MCF 10A (cell line): ENCODE data around the gene SMURF2. TPM values are rescaled to one million over a fixed set of nuclear protein-coding genes. Genes with fewer than 3 reads are reported as not detected.
"Not testable (repeated sequence)": the region's sequence is repeated elsewhere in the genome, so short reads cannot be mapped to it uniquely, and the experiment has no call there.

Experiments used
- BruUV-seq: library from RNA; stranded (reverse); fragments of 400-500 nt; replicated peaks from 2 replicates; lab custom pipeline; 2021; lab: Mats Ljungman, UMichigan
- CTCF ChIA-PET: fragments of 300-600 bp; sonication (Branson Sonifier 250); formaldehyde crosslinking; extraction: SDS; loops from one replicate; lab custom pipeline; 2021; ENCODE audit warnings: antibody characterized with exemption, inconsistent platforms; lab: Yijun Ruan, JAX
- POLR2A ChIA-PET: fragments of 300-600, 350-650 bp; sonication (Branson Sonifier 250); formaldehyde crosslinking; extraction: SDS; loops from one replicate; lab custom pipeline; 2020; ENCODE audit warnings: antibody characterized with exemption, inconsistent platforms; lab: Yijun Ruan, JAX
- DNase-seq: peaks from one replicate; pipeline ENCODE4 v3.0.0-alpha.2; 2018; ENCODE audit not compliant: unreplicated experiment
- H3K27ac Mint-ChIP-seq: one replicate; pipeline ENCODE4 v1.8.0; 2022; ENCODE audit warnings: mild to moderate bottlenecking, low read depth, mixed read lengths; ENCODE audit not compliant: unreplicated experiment
- H3K27me3 Mint-ChIP-seq: one replicate; pipeline ENCODE4 v1.8.0; 2022; ENCODE audit warnings: mixed read lengths; ENCODE audit not compliant: insufficient read depth, unreplicated experiment
- H3K36me3 Mint-ChIP-seq: one replicate; pipeline ENCODE4 v1.8.0; 2022; ENCODE audit warnings: mild to moderate bottlenecking, moderate library complexity, mixed read lengths; ENCODE audit not compliant: insufficient read depth, unreplicated experiment
- H3K4me1 Mint-ChIP-seq: one replicate; pipeline ENCODE4 v1.8.0; 2022; ENCODE audit warnings: mixed read lengths; ENCODE audit not compliant: insufficient read depth, unreplicated experiment
- H3K4me3 Mint-ChIP-seq: one replicate; pipeline ENCODE4 v1.8.0; 2022; ENCODE audit warnings: mild to moderate bottlenecking, moderate library complexity, mixed read lengths; ENCODE audit not compliant: unreplicated experiment
- H3K9me3 Mint-ChIP-seq: one replicate; pipeline ENCODE4 v1.8.0; 2022; ENCODE audit warnings: mixed read lengths; ENCODE audit not compliant: unreplicated experiment
- intact Hi-C: fragments of 100-400 bp; cut with micrococcal nuclease; formaldehyde crosslinking; loops from 2 replicates; pipeline ENCODE4 v1.14.1; 2022
- total RNA-seq: library from RNA; stranded (reverse); gene quantifications from 2 replicates; pipeline ENCODE4 v1.2.3, GENCODE V29; 2022
- TF ChIP-seq, protein P1 (sequence below): fragments of 200-600 bp; IDR thresholded peaks from one replicate; pipeline ENCODE4 v1.8.0; 2022; ENCODE audit warnings: antibody characterized with exemption, mild to moderate bottlenecking; ENCODE audit not compliant: unreplicated experiment

The SMURF2 gene
- total RNA-seq, 1 experiment from 2014 or later, result 55.8 TPM

DNA sequence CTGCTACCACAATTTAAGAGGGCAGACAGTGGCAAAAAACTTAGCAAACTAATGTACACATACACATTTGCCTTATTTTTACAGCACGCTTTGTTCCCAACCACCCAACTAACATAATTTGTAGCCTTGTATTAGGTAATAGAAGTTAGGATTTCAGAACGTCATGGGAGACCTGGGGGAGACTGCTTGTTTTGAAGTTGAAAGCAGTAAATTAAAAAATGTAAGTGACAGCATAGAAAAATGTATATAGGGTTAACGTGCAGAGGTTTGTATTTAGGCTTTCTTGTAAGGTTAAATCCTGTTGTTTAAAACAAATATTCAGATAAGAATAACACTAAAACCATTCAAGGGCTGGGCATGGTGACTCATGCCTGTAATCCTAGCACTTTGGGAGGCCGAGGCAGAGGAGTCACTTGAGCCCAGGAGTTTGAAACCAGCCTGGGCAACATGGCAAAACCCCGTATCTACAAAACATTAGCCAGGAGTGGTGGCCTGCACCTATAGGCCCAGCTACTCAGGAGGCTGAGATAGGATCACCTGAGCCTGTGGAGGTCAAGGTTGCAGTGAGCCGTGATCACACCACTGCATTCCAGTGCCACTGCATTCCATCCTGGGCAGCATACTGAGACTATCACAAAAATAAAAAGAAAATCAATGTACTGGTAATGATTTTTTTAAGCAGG is 2.3 kb upstream of the SMURF2 start:
- not testable (repeated sequence) for BruUV-seq, H3K4me3 Mint-ChIP-seq, H3K27me3 Mint-ChIP-seq, H3K36me3 Mint-ChIP-seq, H3K9me3 Mint-ChIP-seq
- CTCF ChIA-PET, result interaction anchor here (0.6 kb wide), 1 partner anchor 18 kb away, joined by 4 read pairs; no protein-coding TSS in a partner anchor
- H3K27ac Mint-ChIP-seq, result peak overlapping the region; percentile 67
- intact Hi-C loops, result loop anchor here (5.0 to 10.0 kb wide), 2 partner anchors 43 to 110 kb away; no protein-coding TSS in a partner anchor
- peak; percentile 58 for DNase-seq
- peaks cover 16% of the 10 kb centered on the region for H3K4me1 Mint-ChIP-seq
- POLR2A ChIA-PET, result interaction anchor here (1.1 kb wide), 1 partner anchor 13 kb away, joined by 4 read pairs; no protein-coding TSS in a partner anchor

DNA sequence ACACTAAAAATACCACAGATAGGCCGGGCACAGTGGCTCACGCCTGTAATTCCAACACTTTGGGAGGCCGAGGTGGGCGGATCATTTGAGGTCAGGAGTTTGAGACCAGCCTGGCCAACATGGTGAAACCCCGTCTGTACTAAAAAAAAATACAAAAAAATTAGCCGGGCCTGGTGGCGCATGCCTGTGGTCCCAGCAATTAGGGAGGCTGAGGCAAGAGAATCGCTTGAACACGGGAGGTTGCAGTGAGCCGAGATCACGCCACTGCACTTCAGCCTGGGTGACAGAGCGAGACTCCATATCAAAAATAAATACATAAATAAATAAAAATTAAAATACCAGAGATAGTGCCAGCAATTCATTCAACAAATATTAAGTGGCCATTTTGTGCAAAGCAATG is 1.7 kb upstream of the SMURF2 start:
- POLR2A ChIA-PET, result interaction anchor here (1.1 kb wide), 1 partner anchor 12 kb away, joined by 4 read pairs; no protein-coding TSS in a partner anchor
- Mint-ChIP-seq H3K4me1 (peaks cover 20% of the 10 kb centered on the region), H3K27ac (peak overlapping the region; percentile 67)
- intact Hi-C loops, result loop anchor here (5.0 to 10.0 kb wide), 2 partner anchors 43 to 111 kb away; no protein-coding TSS in a partner anchor
- CTCF ChIA-PET, H3K4me3 Mint-ChIP-seq, H3K36me3 Mint-ChIP-seq, BruUV-seq, H3K27me3 Mint-ChIP-seq, H3K9me3 Mint-ChIP-seq, DNase-seq: not testable (repeated sequence)

DNA sequence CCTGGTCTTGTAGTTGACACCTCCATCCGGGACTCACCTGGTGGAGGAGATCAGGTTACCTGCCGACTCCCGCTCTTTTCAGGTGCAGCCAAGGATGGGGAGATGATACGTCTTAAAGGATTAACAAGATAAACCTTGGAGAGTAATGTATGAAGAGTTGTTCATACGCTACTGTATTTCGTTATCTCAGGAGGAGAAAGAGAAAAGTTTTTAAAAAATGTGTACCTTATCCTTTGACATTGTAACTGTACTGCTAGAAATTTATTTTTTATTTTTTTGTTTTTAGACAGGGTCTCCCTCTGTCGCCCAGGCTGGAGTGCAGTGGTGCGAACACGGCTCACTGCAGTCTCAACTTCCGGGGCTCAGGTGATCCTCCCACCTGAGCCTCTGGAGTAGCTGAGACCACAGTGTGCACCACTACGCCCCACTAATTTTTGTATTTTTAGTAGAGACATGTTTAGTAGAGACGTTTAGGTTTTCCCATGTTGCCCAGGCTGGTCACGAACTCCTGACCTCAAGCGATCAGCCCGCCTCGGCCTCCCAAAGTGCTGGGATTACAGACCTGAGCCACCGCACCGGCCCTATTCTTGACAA is 764 bp upstream of the SMURF2 start:
- TF ChIP-seq, protein P1, sequence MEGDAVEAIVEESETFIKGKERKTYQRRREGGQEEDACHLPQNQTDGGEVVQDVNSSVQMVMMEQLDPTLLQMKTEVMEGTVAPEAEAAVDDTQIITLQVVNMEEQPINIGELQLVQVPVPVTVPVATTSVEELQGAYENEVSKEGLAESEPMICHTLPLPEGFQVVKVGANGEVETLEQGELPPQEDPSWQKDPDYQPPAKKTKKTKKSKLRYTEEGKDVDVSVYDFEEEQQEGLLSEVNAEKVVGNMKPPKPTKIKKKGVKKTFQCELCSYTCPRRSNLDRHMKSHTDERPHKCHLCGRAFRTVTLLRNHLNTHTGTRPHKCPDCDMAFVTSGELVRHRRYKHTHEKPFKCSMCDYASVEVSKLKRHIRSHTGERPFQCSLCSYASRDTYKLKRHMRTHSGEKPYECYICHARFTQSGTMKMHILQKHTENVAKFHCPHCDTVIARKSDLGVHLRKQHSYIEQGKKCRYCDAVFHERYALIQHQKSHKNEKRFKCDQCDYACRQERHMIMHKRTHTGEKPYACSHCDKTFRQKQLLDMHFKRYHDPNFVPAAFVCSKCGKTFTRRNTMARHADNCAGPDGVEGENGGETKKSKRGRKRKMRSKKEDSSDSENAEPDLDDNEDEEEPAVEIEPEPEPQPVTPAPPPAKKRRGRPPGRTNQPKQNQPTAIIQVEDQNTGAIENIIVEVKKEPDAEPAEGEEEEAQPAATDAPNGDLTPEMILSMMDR, result no peak
- H3K27me3 Mint-ChIP-seq, result no peaks in the 10 kb centered on the region
- CTCF ChIA-PET, result no interaction called here
- H3K27ac Mint-ChIP-seq, result peak overlapping the region; percentile 97
- intact Hi-C loops, result loop anchor here (5.0 to 10.0 kb wide), 2 partner anchors 44 to 112 kb away; no protein-coding TSS in a partner anchor
- BruUV-seq, result TSS peak; percentile 62
- no peaks in the 10 kb centered on the region for H3K9me3 Mint-ChIP-seq
- H3K4me3 Mint-ChIP-seq, result peak overlapping the region; percentile 99
- DNase-seq, result no peak
- POLR2A ChIA-PET, result interaction anchor here (1.0 to 3.6 kb wide), 3 partner anchors 7 to 395 kb away, joined by 3 to 31 read pairs (median 3); no protein-coding TSS in a partner anchor
- H3K4me1 Mint-ChIP-seq, result peaks cover 22% of the 10 kb centered on the region
- H3K36me3 Mint-ChIP-seq, result peaks cover 7% of the 10 kb centered on the region

DNA sequence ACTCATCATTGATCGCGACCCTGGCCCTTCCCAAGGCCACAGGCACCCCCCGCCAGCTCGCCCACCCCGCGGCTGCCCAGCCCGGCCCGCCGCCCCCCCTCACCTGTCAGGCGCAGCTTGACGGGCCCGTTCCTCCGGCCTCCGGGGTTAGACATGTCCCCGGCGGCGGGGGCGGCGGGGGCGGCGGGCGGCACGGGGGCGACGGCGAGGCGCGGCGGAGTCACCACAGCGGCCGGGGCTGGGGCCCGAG is 456 bp downstream of the SMURF2 start:
- TF ChIP-seq, protein P1, result no peak
- no peaks in the 10 kb centered on the region for H3K27me3 Mint-ChIP-seq
- intact Hi-C loops, result loop anchor here (2.0 to 10.0 kb wide), 3 partner anchors 46 to 113 kb away; no protein-coding TSS in a partner anchor
- H3K9me3 Mint-ChIP-seq, result no peaks in the 10 kb centered on the region
- H3K4me3 Mint-ChIP-seq, result peak overlapping the region; percentile 99
- BruUV-seq, result no TSS peak
- ChIA-PET CTCF (no interaction called here), POLR2A (interaction anchor here (0.5 to 14.0 kb wide), 8 partner anchors 10 to 396 kb away, joined by 3 to 143 read pairs (median 4); partner anchors contain the start of genes CEP95 and DDX5)
- H3K4me1 Mint-ChIP-seq, result peaks cover 29% of the 10 kb centered on the region
- DNase-seq, result no peak
- peaks cover 14% of the 10 kb centered on the region for H3K36me3 Mint-ChIP-seq
- peak overlapping the region; percentile 97 for H3K27ac Mint-ChIP-seq

DNA sequence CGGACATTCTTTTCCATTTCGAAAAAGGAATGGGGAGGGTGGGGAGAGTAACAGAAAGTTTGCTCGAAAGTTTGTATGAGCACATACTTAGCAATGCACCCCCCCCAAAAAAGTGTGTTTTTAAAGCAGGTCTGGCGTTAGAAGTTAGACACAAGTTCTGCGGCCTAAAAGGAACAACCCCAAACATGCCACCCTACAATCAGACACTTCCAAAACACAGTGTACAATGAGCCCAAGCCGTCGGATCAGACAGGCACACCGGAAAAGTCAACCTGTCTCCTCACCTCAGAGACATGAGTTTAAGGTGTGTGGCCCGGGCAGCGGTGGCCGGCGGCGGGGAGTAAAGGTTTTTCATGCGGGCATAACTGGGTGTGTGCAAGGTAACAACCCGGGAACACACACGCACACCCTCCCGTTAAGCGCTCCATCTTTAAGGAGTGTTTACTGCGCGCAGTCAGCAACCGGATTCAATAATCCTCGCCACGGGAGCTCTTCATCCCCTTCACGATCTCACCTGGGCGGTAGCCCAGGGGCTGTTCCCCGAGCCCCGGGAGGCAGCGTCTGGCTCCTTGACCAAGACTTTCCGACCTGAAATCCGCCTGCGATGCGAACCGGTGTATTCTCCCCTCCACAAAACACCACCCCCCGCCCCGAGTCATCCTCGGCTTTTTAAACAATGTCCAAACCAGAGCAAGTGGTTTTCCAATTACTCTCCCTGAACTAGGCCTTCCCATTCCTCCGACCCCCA is 955 bp downstream of the SMURF2 start:
- H3K4me3 Mint-ChIP-seq, result peak overlapping the region; percentile 99
- peak; percentile 43 for DNase-seq
- BruUV-seq, H3K9me3 Mint-ChIP-seq, CTCF ChIA-PET, H3K27me3 Mint-ChIP-seq: not testable (repeated sequence)
- POLR2A ChIA-PET, result interaction anchor here (1.0 to 14.0 kb wide), 6 partner anchors 10 to 156 kb away, joined by 3 to 143 read pairs (median 8); partner anchors contain the start of genes CEP95 and DDX5
- H3K27ac Mint-ChIP-seq, result peak overlapping the region; percentile 97
- intact Hi-C loops, result loop anchor here (2.0 to 10.0 kb wide), 3 partner anchors 46 to 114 kb away; no protein-coding TSS in a partner anchor
- peaks cover 29% of the 10 kb centered on the region for H3K4me1 Mint-ChIP-seq
- H3K36me3 Mint-ChIP-seq, result peaks cover 16% of the 10 kb centered on the region

DNA sequence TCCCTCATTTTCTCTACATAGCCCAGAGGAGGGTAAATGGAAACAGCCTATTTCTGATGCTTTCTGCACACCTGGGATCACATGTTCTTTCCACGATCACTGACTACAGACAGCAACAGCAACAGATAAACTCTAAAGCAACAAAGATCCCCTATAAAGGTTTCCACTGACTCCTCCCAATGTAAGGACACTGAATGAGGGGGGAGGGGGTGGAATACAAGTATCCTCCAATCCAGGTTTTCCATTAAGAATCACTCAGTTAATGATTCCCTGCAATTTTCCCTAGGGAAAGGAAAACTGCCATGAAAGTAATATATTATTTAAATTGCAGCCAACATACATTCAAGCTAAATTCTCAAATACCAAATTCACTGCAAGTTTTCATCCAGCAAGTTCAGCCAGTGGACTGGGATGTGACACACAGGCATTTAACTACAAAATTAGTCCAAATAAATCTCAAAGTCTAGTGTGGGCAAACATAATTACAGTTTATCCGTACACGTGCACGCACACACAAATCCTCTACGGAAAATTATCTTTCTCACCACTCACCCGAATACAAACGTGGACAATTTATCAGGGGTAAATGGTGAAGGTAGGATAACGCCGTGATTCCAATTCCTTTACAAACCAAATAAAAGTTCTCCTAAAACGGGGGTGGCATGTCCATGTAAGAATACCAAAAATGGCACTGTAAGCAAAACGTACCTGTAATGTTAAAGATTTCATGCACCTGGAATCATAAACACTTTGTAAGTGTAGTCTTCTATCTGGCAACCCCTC is 1.7 kb downstream of the SMURF2 start:
- H3K36me3 Mint-ChIP-seq, result peaks cover 22% of the 10 kb centered on the region
- peak overlapping the region; percentile 97 for H3K27ac Mint-ChIP-seq
- H3K9me3 Mint-ChIP-seq, H3K27me3 Mint-ChIP-seq, CTCF ChIA-PET: not testable (repeated sequence)
- BruUV-seq, result TSS peak; percentile 26
- intact Hi-C loops, result loop anchor here (2.0 to 10.0 kb wide), 3 partner anchors 47 to 114 kb away; no protein-coding TSS in a partner anchor
- peak overlapping the region; percentile 99 for H3K4me3 Mint-ChIP-seq
- peaks cover 29% of the 10 kb centered on the region for H3K4me1 Mint-ChIP-seq
- peak; percentile 58 for DNase-seq
- POLR2A ChIA-PET, result interaction anchor here (0.6 to 14.0 kb wide), 4 partner anchors 9 to 155 kb away, joined by 3 to 143 read pairs (median 17); partner anchors contain the start of genes CEP95 and DDX5
